K562 (cell line): ENCODE measurements around the gene PEDS1. TPM values are rescaled to one million over a fixed set of nuclear protein-coding genes. Genes with fewer than 3 reads are reported as not detected.

Experiments
- ADNP ChIP-seq: fragments of 200-800 bp; sonication (Bioruptor generic); IDR thresholded peaks from 2 replicates; pipeline ENCODE4 v1.6.1; 2016; ENCODE audit warnings: missing genetic modification characterization, missing compliant biosample characterization
- CEBPG ChIP-seq, 3 experiments: fragments of 200-800 bp in 1 of 3; sonication (Bioruptor generic) in 1 of 3; sonication (generic) in 1 of 3; formaldehyde crosslinking in 1 of 3; IDR thresholded peaks in 2 of 3; conservative IDR thresholded peaks in 1 of 3; 2 replicates each; pipeline versions ENCODE4 v1.6.1 to v1.8.0; 2016 to 2022; ENCODE audit warnings: missing compliant biosample characterization in 2 of 3, missing genetic modification characterization in 2 of 3, mild to moderate bottlenecking in 1 of 3, missing genetic modification reagents in 1 of 3
- COPS2 ChIP-seq: fragments of 450-650 bp; conservative IDR thresholded peaks from 2 replicates; pipeline ENCODE4 v1.6.1; 2016; ENCODE audit warnings: mild to moderate bottlenecking, moderate library complexity
- FOSL1 ChIP-seq: fragments of 200-800 bp; sonication (Bioruptor generic); conservative IDR thresholded peaks from 2 replicates; pipeline ENCODE4 v1.6.1; 2016; ENCODE audit warnings: missing genetic modification characterization, missing compliant biosample characterization
- FOXK1 ChIP-seq: sonication (generic); formaldehyde crosslinking; IDR thresholded peaks from 2 replicates; pipeline ENCODE4 v1.8.0; 2022; ENCODE audit warnings: missing genetic modification reagents, mild to moderate bottlenecking, borderline replicate concordance
- HDAC8 ChIP-seq: fragments of 450-650 bp; IDR thresholded peaks from 2 replicates; pipeline ENCODE4 v1.6.1; 2016; ENCODE audit warnings: mild to moderate bottlenecking, missing genetic modification characterization, moderate library complexity, missing compliant biosample characterization
- HSF4 ChIP-seq: fragments of 250-450 bp; sonication (Bioruptor Pico); IDR thresholded peaks from 2 replicates; pipeline ENCODE4 v2.1.2; 2022; ENCODE audit warnings: mild to moderate bottlenecking, moderate library complexity, borderline replicate concordance
- MYNN ChIP-seq, 2 experiments: sonication (generic); formaldehyde crosslinking in 1 of 2; IDR thresholded peaks; 2 replicates each; pipeline versions ENCODE4 v1.5.0 to v1.6.1; 2016 to 2020; ENCODE audit warnings: antibody characterized with exemption in 1 of 2, missing genetic modification reagents in 1 of 2
- POLR2A ChIP-seq: fragments of 450-650 bp; conservative IDR thresholded peaks from 2 replicates; pipeline ENCODE4 v1.6.1; 2016
- POLR2B ChIP-seq: fragments of 450-650 bp; IDR thresholded peaks from 2 replicates; pipeline ENCODE4 v1.6.1; 2018; ENCODE audit warnings: low read depth; ENCODE audit not compliant: partially characterized antibody
- POLR2G ChIP-seq: fragments of 200-400 bp; formaldehyde crosslinking; IDR thresholded peaks from 2 replicates; pipeline ENCODE4 v1.6.1; 2017; ENCODE audit warnings: low read depth, mild to moderate bottlenecking, antibody characterized with exemption, low read length, moderate library complexity
- PTRF ChIP-seq: fragments of 450-650 bp; IDR thresholded peaks from 2 replicates; pipeline ENCODE4 v1.6.1; 2016; ENCODE audit warnings: mild to moderate bottlenecking, missing genetic modification characterization, missing compliant biosample characterization
- SREBF1 ChIP-seq: fragments of 150-350 bp; IDR thresholded peaks from 2 replicates; pipeline ENCODE4 v1.6.1; 2014; ENCODE audit warnings: antibody characterized with exemption, low read depth, low read length, borderline replicate concordance
- SREBF2 ChIP-seq: sonication (generic); formaldehyde crosslinking; IDR thresholded peaks from 2 replicates; pipeline ENCODE4 v1.4.0; 2020; ENCODE audit warnings: mild to moderate bottlenecking, missing genetic modification reagents
- TBP ChIP-seq: optimal IDR thresholded peaks from 2 replicates; pipeline ENCODE3; 2011; ENCODE audit warnings: low read depth, low read length, improper control_type of control experiment
- ZFPM2 ChIP-seq: fragments of 250-450 bp; sonication (Bioruptor Pico); IDR thresholded peaks from 2 replicates; pipeline ENCODE4 v1.5.1; 2022; ENCODE audit warnings: mild to moderate bottlenecking
- ZNF707 ChIP-seq: fragments of 250-450 bp; sonication (Bioruptor Pico); conservative IDR thresholded peaks from 2 replicates; pipeline ENCODE4 v1.8.0; 2022; ENCODE audit warnings: inconsistent platforms, mild to moderate bottlenecking, moderate library complexity
- polyA plus RNA-seq, 8 experiments: library from polyadenylated mRNA; depleted of rRNA in 4 of 8; stranded (reverse) in 5 of 8; unstranded in 3 of 8; fragments of >200 nt; fragmentation: Nextera tagmentation in 2 of 8; fragmentation: Illumina TruSeq in 1 of 8; extraction: Ambion mirVana in 2 of 8; extraction: Trizol in 1 of 8; gene quantifications; 2 replicates each; pipeline versions ENCODE4 v1.2.1 to v1.2.3, GENCODE V29; 2011 to 2014; ENCODE audit warnings: inconsistent platforms in 1 of 8, missing spikeins in 1 of 8
- total RNA-seq, 7 experiments: library from RNA; depleted of rRNA in 6 of 7; stranded (reverse); fragments of >200 nt in 6 of 7; fragmentation: Illumina TruSeq in 2 of 7; extraction: Trizol in 2 of 7; gene quantifications; 2 replicates each; pipeline versions ENCODE4 v1.2.1 to v1.2.3, GENCODE V29; 2011 to 2021; ENCODE audit warnings: low replicate concordance in 1 of 7
- TF ChIP-seq, protein P1 (sequence below): fragments of 450-650 bp; IDR thresholded peaks from 2 replicates; pipeline ENCODE4 v1.6.1; 2016; ENCODE audit warnings: missing biosample characterization, missing genetic modification characterization
- TF ChIP-seq, protein P2 (sequence below): IDR thresholded peaks from 2 replicates; pipeline ENCODE4 v1.6.1; 2011; ENCODE audit not compliant: insufficient read length; ENCODE audit errors: extremely low read depth
- TF ChIP-seq, protein P3 (sequence below): fragments of 200-800 bp; sonication (Bioruptor generic); IDR thresholded peaks from 2 replicates; pipeline ENCODE4 v1.6.1; 2016; ENCODE audit warnings: missing genetic modification characterization, missing compliant biosample characterization

The PEDS1 gene
- total and polyA plus RNA-seq, 9 of the 15 experiments (the other 6 are each of a cell fraction or from before 2014, with no cell fraction given), result 2.9 to 38.5 (median 24.2) TPM

DNA sequence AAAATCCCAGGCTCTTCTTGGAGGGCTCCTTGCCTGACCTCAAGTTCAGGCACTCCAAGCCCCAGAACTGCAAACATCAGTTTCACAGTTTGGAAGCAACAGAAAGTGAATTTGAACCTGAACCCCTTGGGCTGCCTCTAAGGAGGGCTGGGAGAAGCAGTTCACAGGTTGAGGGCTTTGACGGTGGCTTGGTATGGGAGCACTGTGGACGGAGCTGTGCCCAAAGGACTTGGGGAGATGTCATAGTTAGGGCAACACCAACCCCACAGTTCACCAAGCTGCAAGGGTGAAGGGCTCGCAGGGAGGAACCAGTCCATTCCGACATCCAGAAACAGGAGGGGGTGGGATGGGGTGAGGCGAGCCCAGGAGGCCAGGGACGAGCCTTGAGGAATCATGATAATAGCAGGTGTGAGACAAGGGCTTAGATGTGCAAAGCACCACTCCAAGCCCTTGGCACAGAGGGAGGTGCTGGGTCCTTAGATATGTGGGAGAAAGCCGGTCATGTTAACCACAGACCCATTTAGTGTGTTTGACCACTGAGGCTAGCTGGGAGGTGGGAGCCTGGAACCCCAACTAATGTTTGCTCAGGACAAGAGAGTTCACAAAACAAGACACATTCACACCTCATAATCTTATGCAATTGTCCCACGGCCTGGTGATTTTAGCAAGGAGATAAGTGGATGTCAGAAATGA, 41.5 kb upstream of the PEDS1 start (continued):
- TF ChIP-seq CEBPG (CRISPR knock-in tag; IDR thresholded peaks at IDR 0.05), result no peak
- TF ChIP-seq CEBPG (tag; conservative IDR thresholded peaks at IDR 0.05 in 1 of 2, IDR thresholded peaks at IDR 0.05 in 1 of 2), result peak; percentile 39 to 46; a peak in 1 of 4 replicates
- TF ChIP-seq, protein P1, sequence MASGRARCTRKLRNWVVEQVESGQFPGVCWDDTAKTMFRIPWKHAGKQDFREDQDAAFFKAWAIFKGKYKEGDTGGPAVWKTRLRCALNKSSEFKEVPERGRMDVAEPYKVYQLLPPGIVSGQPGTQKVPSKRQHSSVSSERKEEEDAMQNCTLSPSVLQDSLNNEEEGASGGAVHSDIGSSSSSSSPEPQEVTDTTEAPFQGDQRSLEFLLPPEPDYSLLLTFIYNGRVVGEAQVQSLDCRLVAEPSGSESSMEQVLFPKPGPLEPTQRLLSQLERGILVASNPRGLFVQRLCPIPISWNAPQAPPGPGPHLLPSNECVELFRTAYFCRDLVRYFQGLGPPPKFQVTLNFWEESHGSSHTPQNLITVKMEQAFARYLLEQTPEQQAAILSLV (tag), result no peak
- no peak for TF ChIP-seq SREBF2 (CRISPR knock-in tag)
- TF ChIP-seq MYNN (IDR thresholded peaks at IDR 0.05), result no peak
- TF ChIP-seq MYNN (CRISPR knock-in tag; IDR thresholded peaks at IDR 0.05), result no peak
- TF ChIP-seq ADNP, result no peak
- no peak for TF ChIP-seq FOSL1 (tag)
- TF ChIP-seq, protein P2, sequence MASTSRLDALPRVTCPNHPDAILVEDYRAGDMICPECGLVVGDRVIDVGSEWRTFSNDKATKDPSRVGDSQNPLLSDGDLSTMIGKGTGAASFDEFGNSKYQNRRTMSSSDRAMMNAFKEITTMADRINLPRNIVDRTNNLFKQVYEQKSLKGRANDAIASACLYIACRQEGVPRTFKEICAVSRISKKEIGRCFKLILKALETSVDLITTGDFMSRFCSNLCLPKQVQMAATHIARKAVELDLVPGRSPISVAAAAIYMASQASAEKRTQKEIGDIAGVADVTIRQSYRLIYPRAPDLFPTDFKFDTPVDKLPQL, result no peak
- TF ChIP-seq HSF4 (CRISPR knock-in tag), result no peak
- peak; percentile 37 for TF ChIP-seq POLR2B
- peak; percentile 52 for TF ChIP-seq POLR2G
- TF ChIP-seq FOXK1 (CRISPR knock-in tag), result no peak
- no peak for TF ChIP-seq HDAC8
- TF ChIP-seq SREBF1, result no peak
- no peak for TF ChIP-seq COPS2
- no peak for TF ChIP-seq TBP
- no peak for TF ChIP-seq ZNF707 (CRISPR knock-in tag)
- TF ChIP-seq PTRF, result no peak
- 0 out of 2 replicates have a peak, but pooled peaks have one; percentile 54 for TF ChIP-seq ZFPM2 (CRISPR knock-in tag)
- TF ChIP-seq, protein P3, sequence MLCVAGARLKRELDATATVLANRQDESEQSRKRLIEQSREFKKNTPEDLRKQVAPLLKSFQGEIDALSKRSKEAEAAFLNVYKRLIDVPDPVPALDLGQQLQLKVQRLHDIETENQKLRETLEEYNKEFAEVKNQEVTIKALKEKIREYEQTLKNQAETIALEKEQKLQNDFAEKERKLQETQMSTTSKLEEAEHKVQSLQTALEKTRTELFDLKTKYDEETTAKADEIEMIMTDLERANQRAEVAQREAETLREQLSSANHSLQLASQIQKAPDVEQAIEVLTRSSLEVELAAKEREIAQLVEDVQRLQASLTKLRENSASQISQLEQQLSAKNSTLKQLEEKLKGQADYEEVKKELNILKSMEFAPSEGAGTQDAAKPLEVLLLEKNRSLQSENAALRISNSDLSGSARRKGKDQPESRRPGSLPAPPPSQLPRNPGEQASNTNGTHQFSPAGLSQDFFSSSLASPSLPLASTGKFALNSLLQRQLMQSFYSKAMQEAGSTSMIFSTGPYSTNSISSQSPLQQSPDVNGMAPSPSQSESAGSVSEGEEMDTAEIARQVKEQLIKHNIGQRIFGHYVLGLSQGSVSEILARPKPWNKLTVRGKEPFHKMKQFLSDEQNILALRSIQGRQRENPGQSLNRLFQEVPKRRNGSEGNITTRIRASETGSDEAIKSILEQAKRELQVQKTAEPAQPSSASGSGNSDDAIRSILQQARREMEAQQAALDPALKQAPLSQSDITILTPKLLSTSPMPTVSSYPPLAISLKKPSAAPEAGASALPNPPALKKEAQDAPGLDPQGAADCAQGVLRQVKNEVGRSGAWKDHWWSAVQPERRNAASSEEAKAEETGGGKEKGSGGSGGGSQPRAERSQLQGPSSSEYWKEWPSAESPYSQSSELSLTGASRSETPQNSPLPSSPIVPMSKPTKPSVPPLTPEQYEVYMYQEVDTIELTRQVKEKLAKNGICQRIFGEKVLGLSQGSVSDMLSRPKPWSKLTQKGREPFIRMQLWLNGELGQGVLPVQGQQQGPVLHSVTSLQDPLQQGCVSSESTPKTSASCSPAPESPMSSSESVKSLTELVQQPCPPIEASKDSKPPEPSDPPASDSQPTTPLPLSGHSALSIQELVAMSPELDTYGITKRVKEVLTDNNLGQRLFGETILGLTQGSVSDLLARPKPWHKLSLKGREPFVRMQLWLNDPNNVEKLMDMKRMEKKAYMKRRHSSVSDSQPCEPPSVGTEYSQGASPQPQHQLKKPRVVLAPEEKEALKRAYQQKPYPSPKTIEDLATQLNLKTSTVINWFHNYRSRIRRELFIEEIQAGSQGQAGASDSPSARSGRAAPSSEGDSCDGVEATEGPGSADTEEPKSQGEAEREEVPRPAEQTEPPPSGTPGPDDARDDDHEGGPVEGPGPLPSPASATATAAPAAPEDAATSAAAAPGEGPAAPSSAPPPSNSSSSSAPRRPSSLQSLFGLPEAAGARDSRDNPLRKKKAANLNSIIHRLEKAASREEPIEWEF (CRISPR knock-in tag), result no peak
- 0 out of 2 replicates have a peak, but pooled peaks have one; percentile 23 for TF ChIP-seq POLR2A
